ENCODE results near the gene VAMP4. TPM values are rescaled to one million over a fixed set of nuclear protein-coding genes. Genes with fewer than 3 reads are reported as not detected.

VAMP4 gene
- total and polyA plus RNA-seq, 10 of the 15 experiments (the other 5 are each of a cell fraction or from before 2014, with no cell fraction given) = 0.90 to 7.9 (median 4.3) TPM

DNA sequence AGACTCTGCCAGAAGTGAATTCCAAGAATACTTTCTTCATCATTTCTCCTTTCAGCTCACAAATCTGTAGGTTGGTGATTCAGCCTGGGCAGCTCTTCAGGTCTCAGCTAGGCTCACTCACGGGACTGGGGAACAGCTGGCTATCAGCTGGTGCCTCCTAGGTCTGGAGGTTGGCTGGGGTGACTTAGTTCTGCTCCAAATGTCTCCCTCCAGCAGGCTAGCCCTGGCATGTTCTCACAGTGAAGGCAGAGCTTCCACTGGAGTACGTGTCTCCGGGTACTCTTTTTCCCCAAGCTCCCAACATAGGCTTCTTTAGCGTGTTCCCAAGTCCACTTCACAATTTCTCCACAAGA lies 12.5 kb upstream of the VAMP4 start (continued):
- no peak for TF ChIP-seq ZNF384 (IDR thresholded peaks at IDR 0.05; ENCODE audit: borderline replicate concordance, low read depth, low read length)
- no peak for TF ChIP-seq ZNF24 (IDR thresholded peaks at IDR 0.05)
- TF ChIP-seq BCL11A (IDR thresholded peaks at IDR 0.05; ENCODE audit: low read depth, low read length) = no peak
- TF ChIP-seq, protein P1, sequence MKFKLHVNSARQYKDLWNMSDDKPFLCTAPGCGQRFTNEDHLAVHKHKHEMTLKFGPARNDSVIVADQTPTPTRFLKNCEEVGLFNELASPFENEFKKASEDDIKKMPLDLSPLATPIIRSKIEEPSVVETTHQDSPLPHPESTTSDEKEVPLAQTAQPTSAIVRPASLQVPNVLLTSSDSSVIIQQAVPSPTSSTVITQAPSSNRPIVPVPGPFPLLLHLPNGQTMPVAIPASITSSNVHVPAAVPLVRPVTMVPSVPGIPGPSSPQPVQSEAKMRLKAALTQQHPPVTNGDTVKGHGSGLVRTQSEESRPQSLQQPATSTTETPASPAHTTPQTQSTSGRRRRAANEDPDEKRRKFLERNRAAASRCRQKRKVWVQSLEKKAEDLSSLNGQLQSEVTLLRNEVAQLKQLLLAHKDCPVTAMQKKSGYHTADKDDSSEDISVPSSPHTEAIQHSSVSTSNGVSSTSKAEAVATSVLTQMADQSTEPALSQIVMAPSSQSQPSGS (IDR thresholded peaks at IDR 0.05; ENCODE audit: low read length) = no peak
- no peak for TF ChIP-seq IKZF2 (IDR thresholded peaks at IDR 0.05)
- no peak for TF ChIP-seq JUNB (IDR thresholded peaks at IDR 0.05)
- TF ChIP-seq, protein P2, sequence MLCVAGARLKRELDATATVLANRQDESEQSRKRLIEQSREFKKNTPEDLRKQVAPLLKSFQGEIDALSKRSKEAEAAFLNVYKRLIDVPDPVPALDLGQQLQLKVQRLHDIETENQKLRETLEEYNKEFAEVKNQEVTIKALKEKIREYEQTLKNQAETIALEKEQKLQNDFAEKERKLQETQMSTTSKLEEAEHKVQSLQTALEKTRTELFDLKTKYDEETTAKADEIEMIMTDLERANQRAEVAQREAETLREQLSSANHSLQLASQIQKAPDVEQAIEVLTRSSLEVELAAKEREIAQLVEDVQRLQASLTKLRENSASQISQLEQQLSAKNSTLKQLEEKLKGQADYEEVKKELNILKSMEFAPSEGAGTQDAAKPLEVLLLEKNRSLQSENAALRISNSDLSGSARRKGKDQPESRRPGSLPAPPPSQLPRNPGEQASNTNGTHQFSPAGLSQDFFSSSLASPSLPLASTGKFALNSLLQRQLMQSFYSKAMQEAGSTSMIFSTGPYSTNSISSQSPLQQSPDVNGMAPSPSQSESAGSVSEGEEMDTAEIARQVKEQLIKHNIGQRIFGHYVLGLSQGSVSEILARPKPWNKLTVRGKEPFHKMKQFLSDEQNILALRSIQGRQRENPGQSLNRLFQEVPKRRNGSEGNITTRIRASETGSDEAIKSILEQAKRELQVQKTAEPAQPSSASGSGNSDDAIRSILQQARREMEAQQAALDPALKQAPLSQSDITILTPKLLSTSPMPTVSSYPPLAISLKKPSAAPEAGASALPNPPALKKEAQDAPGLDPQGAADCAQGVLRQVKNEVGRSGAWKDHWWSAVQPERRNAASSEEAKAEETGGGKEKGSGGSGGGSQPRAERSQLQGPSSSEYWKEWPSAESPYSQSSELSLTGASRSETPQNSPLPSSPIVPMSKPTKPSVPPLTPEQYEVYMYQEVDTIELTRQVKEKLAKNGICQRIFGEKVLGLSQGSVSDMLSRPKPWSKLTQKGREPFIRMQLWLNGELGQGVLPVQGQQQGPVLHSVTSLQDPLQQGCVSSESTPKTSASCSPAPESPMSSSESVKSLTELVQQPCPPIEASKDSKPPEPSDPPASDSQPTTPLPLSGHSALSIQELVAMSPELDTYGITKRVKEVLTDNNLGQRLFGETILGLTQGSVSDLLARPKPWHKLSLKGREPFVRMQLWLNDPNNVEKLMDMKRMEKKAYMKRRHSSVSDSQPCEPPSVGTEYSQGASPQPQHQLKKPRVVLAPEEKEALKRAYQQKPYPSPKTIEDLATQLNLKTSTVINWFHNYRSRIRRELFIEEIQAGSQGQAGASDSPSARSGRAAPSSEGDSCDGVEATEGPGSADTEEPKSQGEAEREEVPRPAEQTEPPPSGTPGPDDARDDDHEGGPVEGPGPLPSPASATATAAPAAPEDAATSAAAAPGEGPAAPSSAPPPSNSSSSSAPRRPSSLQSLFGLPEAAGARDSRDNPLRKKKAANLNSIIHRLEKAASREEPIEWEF (IDR thresholded peaks at IDR 0.05; ENCODE audit: insufficient replicate concordance, low read depth, low read length) = no peak
- TF ChIP-seq BACH1 (IDR thresholded peaks at IDR 0.05; ENCODE audit: borderline replicate concordance) = no peak
- TF ChIP-seq, protein P3, sequence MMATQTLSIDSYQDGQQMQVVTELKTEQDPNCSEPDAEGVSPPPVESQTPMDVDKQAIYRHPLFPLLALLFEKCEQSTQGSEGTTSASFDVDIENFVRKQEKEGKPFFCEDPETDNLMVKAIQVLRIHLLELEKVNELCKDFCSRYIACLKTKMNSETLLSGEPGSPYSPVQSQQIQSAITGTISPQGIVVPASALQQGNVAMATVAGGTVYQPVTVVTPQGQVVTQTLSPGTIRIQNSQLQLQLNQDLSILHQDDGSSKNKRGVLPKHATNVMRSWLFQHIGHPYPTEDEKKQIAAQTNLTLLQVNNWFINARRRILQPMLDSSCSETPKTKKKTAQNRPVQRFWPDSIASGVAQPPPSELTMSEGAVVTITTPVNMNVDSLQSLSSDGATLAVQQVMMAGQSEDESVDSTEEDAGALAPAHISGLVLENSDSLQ (IDR thresholded peaks at IDR 0.05) = no peak
- TF ChIP-seq POU2F2 (IDR thresholded peaks at IDR 0.05; ENCODE audit: borderline replicate concordance, low read depth, low read length) = no peak
- no peak for TF ChIP-seq ASH2L (IDR thresholded peaks at IDR 0.05; ENCODE audit: borderline replicate concordance, low read depth)
- TF ChIP-seq KLF5 (IDR thresholded peaks at IDR 0.05; ENCODE audit: partially characterized antibody) = no peak
- TF ChIP-seq TCF3 (IDR thresholded peaks at IDR 0.05; ENCODE audit: borderline replicate concordance, insufficient read depth, low read depth, low read length) = no peak
